GM23248 (cell line): ENCODE results near the gene KIF5A.

Experiments
- EZH2 ChIP-seq: fragments of 200-600 bp; sonication (generic); IDR thresholded peaks from 2 replicates; pipeline ENCODE4 v1.6.1; 2018; ENCODE audit warnings: antibody characterized with exemption, mild to moderate bottlenecking; ENCODE audit not compliant: insufficient read depth, poor library complexity, severe bottlenecking
- EZH2phosphoT487 ChIP-seq: fragments of 200-600 bp; sonication (generic); IDR thresholded peaks from 2 replicates; pipeline ENCODE4 v1.6.1; 2018; ENCODE audit warnings: antibody characterized with exemption, moderate library complexity, mild to moderate bottlenecking, low read depth; ENCODE audit not compliant: insufficient read depth

DNA sequence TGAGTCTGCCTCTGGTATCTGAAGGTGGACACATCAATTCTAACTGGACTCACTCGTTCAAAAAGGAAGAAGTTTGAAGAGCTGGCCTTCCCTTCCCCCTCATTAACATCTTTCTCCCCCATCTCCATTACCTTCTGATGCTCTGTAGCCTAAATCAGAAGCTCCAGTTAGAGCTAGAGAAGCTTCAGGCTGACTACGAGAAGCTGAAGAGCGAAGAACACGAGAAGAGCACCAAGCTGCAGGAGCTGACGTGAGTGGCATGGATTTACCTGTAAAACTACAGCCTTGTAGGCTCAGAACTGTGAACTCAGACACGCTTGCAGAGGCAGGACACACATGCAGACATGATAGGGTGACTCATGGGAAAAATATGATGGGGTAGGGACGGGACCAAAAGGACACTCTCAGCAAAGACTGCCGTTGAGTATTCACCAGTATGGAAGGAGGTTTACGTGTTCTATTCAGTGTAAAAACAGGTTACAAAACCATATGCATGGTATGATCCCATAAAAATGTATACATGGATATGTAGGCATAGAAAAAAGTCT, 26.8 kb downstream of the KIF5A start:
- TF ChIP-seq EZH2, result no peak
- TF ChIP-seq EZH2phosphoT487, result no peak
